Upper lobe of left lung (tissue), 6 donors: ENCODE measurements around the gene CALHM4. TPM values are rescaled to one million over a fixed set of nuclear protein-coding genes. Genes with fewer than 3 reads are reported as not detected.

Experiments
- ATAC-seq, 2 donors: fragments of 200-7000 bp; cut with Tn5 transposase; one replicate each; pipeline ENCODE4 v1.9.1; 2022; ENCODE audit warnings: mild to moderate bottlenecking in 2 of 2, moderate library complexity in 2 of 2; ENCODE audit not compliant: low FRiP score in 2 of 2
- DNase-seq, 2 donors: peaks; one replicate each; pipeline ENCODE4 v3.0.0-alpha.2; 2019 to 2020
- H3K27ac ChIP-seq, 4 donors: fragments of 200-600 bp; sonication (generic); one replicate each; pipeline ENCODE4 v1.5.1; 2016 to 2019
- H3K27me3 ChIP-seq, 4 donors: fragments of 200-600 bp; sonication (generic); one replicate each; pipeline ENCODE4 v1.5.1; 2017 to 2019
- H3K36me3 ChIP-seq, 4 donors: fragments of 200-600 bp; sonication (generic); one replicate each; pipeline ENCODE4 v1.5.1; 2016 to 2019
- H3K4me1 ChIP-seq, 4 donors: fragments of 200-600 bp; sonication (generic); one replicate each; pipeline ENCODE4 v1.5.1; 2018 to 2019
- H3K4me3 ChIP-seq, 4 donors: fragments of 200-600 bp; sonication (generic); one replicate each; pipeline ENCODE4 v1.5.1; 2017 to 2019; ENCODE audit warnings: mild to moderate bottlenecking in 2 of 4, moderate library complexity in 1 of 4
- H3K9me3 ChIP-seq, 4 donors: fragments of 200-600 bp; sonication (generic); one replicate each; pipeline ENCODE4 v1.5.1; 2018 to 2019
- CTCF ChIP-seq, 6 experiments: fragments of 450-650 bp in 4 of 6; fragments of 200-600 bp in 2 of 6; sonication (generic) in 2 of 6; IDR thresholded peaks; one replicate each; pipeline ENCODE4 v1.5.1; 2016 to 2019; ENCODE audit warnings: antibody characterized with exemption in 6 of 6
- EP300 ChIP-seq, 4 donors: sonication (generic); formaldehyde crosslinking; IDR thresholded peaks; one replicate each; pipeline ENCODE4 v1.5.1; 2017; ENCODE audit warnings: antibody characterized with exemption in 4 of 4, control low read depth in 2 of 4
- POLR2A ChIP-seq, 4 donors: fragments of 450-650 bp; IDR thresholded peaks; one replicate each; pipeline ENCODE4 v1.5.1; 2016 to 2017; ENCODE audit warnings: antibody characterized with exemption in 4 of 4, mild to moderate bottlenecking in 2 of 4
- POLR2AphosphoS5 ChIP-seq, 2 donors: sonication (generic); formaldehyde crosslinking; IDR thresholded peaks; one replicate each; pipeline ENCODE4 v1.5.1; 2017; ENCODE audit warnings: antibody characterized with exemption in 2 of 2
- WGBS, 2 donors: methylation state at CpG; one replicate each; pipeline ENCODE4 v1.1.5; 2017 to 2018; 5-methylcytosine and 5-hydroxymethylcytosine counted together
- total RNA-seq, 6 donors: library from RNA; depleted of rRNA in 4 of 6; stranded (reverse); fragments of >200 nt in 4 of 6; gene quantifications; one replicate each; pipeline versions ENCODE4 v1.1.0 to v1.2.1, GENCODE V29; 2016 to 2021
- donor health status: DM: no; HTN: no; CAD: no; lungs with moderate emphysema.
- donor health status: DM: no; HTN: yes; CAD: no; lungs with severe emphysema.

The CALHM4 gene
- total RNA-seq, 6 donors from 2014 or later: not detected

- no peak for TF ChIP-seq POLR2A (IDR thresholded peaks at IDR 0.05)
- TF ChIP-seq CTCF (IDR thresholded peaks at IDR 0.05): no peak
- TF ChIP-seq POLR2AphosphoS5 (IDR thresholded peaks at IDR 0.05): no peak
- no peak for TF ChIP-seq EP300 (IDR thresholded peaks at IDR 0.05)
- H3K36me3 ChIP-seq: no peaks in the 10 kb centered on the region
- DNase-seq: no peak
- H3K9me3 ChIP-seq: no peaks in the 10 kb centered on the region
- no peaks in the 10 kb centered on the region for H3K4me1 ChIP-seq
- H3K27ac ChIP-seq: no peak overlapping the region
- no peaks in the 10 kb centered on the region for H3K27me3 ChIP-seq
- ATAC-seq: no peak
- H3K4me3 ChIP-seq: no peak overlapping the region
Measured at GRCh38 chr6:116535109-116535508, 18.4 kb upstream of the CALHM4 start.

- Histone ChIP-seq H3K4me3 (no peak overlapping the region), H3K27me3 (no peaks in the 10 kb centered on the region), H3K27ac (no peak overlapping the region), H3K9me3 (no peaks in the 10 kb centered on the region), H3K4me1 (no peaks in the 10 kb centered on the region), H3K36me3 (no peaks in the 10 kb centered on the region)
- TF ChIP-seq POLR2AphosphoS5 (IDR thresholded peaks at IDR 0.05): no peak
- TF ChIP-seq CTCF (IDR thresholded peaks at IDR 0.05): peak; percentile 50 to 74 (median 62)
- WGBS, 2 donors: 8 to 9% methylated on average over 4 of the region's 4 CpGs
- peak in 1 of 2 donors; percentile 80 for ATAC-seq
- no peak for DNase-seq
Measured at GRCh38 chr6:116536216-116536621, 17.3 kb upstream of the CALHM4 start.

GRCh38 chr6:116542426-116542825 lies 11.1 kb upstream of the CALHM4 start:
- Histone ChIP-seq H3K4me3 (no peak overlapping the region), H3K27me3 (no peaks in the 10 kb centered on the region), H3K4me1 (no peaks in the 10 kb centered on the region), H3K9me3 (no peaks in the 10 kb centered on the region), H3K27ac (no peak overlapping the region), H3K36me3 (no peaks in the 10 kb centered on the region)
- DNase-seq (no peak), ATAC-seq (no peak)
- TF ChIP-seq POLR2A (IDR thresholded peaks at IDR 0.05) (no peak), CTCF (IDR thresholded peaks at IDR 0.05) (no peak), EP300 (IDR thresholded peaks at IDR 0.05) (no peak), POLR2AphosphoS5 (IDR thresholded peaks at IDR 0.05) (no peak)

GRCh38 chr6:116543149-116543548 lies 10.4 kb upstream of the CALHM4 start:
- Histone ChIP-seq H3K27me3 (no peaks in the 10 kb centered on the region), H3K27ac (no peak overlapping the region), H3K4me3 (no peak overlapping the region), H3K4me1 (no peaks in the 10 kb centered on the region), H3K36me3 (no peaks in the 10 kb centered on the region), H3K9me3 (no peaks in the 10 kb centered on the region)
- TF ChIP-seq POLR2AphosphoS5 (IDR thresholded peaks at IDR 0.05) (no peak), CTCF (IDR thresholded peaks at IDR 0.05) (no peak)
- DNase-seq (no peak), ATAC-seq (no peak)

- no peak for DNase-seq
- 41 to 54% methylated on average over 4 of the region's 4 CpGs for WGBS, 2 donors
- H3K27ac ChIP-seq: no peak within 1 kb of the TSS
- H3K27me3 ChIP-seq: no peaks in the 10 kb centered on the region
- no peaks in the 10 kb centered on the region for H3K9me3 ChIP-seq
- no peak within 1 kb of the TSS for H3K4me3 ChIP-seq
- H3K4me1 ChIP-seq: no peaks in the 10 kb centered on the region
- TF ChIP-seq EP300 (IDR thresholded peaks at IDR 0.05): no peak
- TF ChIP-seq POLR2AphosphoS5 (IDR thresholded peaks at IDR 0.05): no peak
- no peaks in the 10 kb centered on the region for H3K36me3 ChIP-seq
- ATAC-seq: no peak
Measured at GRCh38 chr6:116545651-116546050, 7.9 kb upstream of the CALHM4 start, which contains the start of gene TRAPPC3L. TSS of gene TRAPPC3L (minus strand) at chr6:116545684. CDS start at chr6:116545514, 170 bp downstream.
